ENCODE results near the gene CEP95. TPM values are rescaled to one million over a fixed set of nuclear protein-coding genes. Genes with fewer than 3 reads are reported as not detected.
"Not testable (repeated sequence)": the region's sequence is repeated elsewhere in the genome, so short reads cannot be mapped to it uniquely, and the experiment has no call there.

The CEP95 gene, protein sequence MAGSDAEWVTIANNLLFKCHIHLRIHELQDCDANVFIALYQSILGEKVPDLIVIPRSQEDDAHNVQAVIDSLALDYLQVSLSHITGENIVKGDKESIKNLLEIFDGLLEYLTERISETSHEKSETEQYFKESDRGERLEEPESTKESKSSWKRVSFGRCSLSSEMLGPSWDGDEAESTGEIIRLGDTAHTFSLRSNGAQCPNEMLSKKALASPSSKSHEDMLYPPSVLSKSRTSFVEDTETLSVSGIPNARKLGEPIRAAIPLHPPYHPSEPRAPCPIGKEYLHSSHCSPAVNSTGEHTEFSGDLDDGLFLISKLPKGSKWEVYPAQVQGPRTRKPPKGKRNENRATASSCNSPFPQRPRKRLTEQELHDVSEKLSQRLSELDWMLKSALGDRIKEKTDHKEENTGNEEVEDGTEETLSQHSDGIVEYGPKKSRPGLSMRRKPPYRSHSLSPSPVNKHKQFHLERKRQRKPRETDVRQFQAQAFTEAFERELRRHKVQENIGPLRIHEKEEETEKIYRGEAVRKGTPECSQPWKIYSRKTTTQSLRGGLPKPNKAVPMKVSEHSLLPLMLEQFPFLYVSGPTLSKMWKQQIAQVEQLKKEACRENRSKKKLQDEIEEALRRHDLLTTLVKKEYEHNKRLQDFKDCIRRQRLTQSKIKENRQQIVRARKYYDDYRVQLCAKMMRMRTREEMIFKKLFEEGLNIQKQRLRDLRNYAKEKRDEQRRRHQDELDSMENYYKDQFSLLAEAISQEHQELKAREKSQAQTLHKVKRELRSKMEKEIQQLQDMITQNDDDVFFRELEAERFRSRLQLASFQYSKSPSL
- 10 to 100 TPM; 39.3 to 39.7 TPM for total RNA-seq

DNA sequence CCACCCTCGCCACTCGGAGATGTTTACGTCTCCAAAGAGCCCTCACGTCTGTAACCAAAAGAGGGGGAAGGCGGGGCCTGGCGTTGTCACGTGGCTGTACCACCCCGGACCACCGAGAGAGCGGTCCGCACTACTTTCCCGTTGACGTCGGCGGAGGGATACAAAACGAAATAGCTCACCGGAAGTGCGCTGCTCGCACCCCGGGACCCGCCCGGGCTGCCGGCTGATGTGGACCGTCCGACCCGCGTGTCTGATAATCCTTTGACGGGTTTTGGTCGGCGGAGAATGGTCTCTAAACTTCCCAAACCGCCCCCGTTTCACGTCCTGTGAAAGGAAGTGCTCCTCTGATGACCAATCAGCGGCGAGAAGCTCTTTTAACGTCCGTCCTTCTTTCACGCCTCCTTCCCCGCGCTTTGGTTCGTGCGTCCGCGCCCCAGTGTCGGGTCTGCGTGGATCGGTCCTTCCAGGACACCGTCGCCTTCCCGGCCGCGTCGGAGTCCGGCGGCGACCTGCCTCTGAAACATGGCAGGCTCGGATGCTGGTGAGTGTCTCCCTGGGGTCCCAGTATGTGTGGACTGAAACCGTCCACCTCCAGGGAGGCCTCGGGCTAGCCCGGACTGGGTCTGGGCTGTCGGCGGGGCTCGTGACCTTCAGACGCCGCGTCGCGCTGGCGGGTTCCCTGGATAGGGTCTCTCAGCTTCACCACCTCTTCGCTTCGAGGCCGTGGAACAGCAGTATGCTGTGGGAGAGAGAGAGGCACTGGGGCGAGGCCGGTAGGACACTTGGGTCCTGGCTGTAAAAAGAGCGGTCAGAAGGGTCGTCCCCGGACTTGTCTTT, at the start of gene CEP95:
TSS of gene CEP95 (plus strand) at position 402 of the 837 bp plus-strand sequence. CDS start at position 523, 121 bp downstream.
- Mint-ChIP-seq H3K27ac (peak within 1 kb of the TSS; percentile 100), H3K9me3 (no peaks in the 10 kb centered on the region), H3K36me3 (peaks cover 55% of the 10 kb centered on the region)

DNA sequence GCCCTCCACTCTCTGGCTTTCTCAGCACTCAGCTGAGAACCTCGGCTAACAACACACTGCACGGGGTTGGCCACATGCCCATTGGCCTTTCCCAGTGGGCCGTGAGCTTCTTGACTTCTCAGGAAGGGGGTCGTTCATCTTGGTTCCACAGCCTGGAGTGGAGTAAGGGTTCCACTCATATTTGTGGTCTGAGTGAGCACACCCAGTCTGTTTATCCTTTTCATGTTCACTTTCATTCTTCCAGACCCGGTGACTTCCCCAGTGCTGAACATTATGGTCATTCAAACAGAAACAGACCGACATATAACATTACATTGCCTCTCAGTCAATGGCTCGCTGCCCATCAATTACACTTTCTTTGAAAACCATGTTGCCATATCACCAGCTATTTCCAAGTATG, 49.6 kb upstream of the CEP95 start:
- Mint-ChIP-seq H3K27me3 (no peaks in the 10 kb centered on the region), H3K27ac (no peak overlapping the region), H3K36me3 (peaks cover 3% of the 10 kb centered on the region), H3K4me1 (peaks cover 11% of the 10 kb centered on the region), H3K9me3 (no peaks in the 10 kb centered on the region), H3K4me3 (no peak overlapping the region)
- DNase-seq = no peak

More for the DNA sequence above, at the start of gene CEP95:
- peaks cover 43% of the 10 kb centered on the region for H3K4me1 Mint-ChIP-seq
- H3K27me3 Mint-ChIP-seq = no peaks in the 10 kb centered on the region
- peak within 1 kb of the TSS; percentile 98 for H3K4me3 Mint-ChIP-seq
- DNase-seq = peak; percentile 94

DNA sequence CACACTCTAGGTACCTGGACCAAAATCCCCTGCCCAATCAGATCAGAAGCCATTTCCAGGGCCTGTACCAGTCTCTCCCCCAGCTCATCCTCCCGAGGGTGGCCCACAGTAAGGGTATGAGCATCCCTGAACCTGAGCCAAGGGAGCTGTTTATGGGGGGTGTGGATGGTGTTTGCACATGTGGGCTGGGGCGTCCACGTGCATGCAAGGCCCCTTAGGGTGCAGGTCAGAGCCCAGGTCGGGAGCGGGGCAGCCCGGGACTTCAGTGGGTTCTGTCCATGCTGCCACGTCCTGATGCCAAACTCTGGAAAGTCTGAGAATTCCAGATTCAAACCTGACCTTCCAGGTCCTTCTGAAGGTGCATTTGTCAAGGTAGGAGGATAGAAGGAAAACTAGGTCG, 48.0 kb upstream of the CEP95 start:
- Mint-ChIP-seq H3K36me3 (peaks cover 3% of the 10 kb centered on the region), H3K4me1 (peaks cover 11% of the 10 kb centered on the region), H3K27ac (no peak overlapping the region)

DNA sequence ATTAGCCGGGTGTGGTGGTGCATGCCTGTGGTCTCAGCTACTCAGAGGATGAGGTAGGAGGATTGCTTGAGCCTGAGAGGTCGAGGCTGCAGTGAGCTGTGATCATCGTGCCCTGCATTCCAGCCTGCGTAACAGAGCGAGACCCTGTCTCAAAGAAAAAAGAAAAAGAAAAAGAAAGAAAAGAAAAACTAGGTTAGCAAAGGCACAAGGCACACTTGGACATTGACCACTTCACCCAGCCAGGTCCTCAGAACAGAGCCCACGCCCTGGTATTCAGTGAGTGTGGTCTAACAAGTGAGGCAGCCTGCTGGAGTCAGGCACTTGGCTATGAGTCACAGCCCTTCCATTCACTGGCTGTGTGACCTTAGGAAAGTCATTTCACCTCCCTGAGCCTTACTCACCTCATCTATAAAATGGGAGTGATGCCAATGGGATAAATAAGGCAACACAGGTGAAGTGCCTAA, 47.5 kb upstream of the CEP95 start:
- DNase-seq = no peak
- H3K4me1 Mint-ChIP-seq = peaks cover 11% of the 10 kb centered on the region

More for the DNA sequence above, 48.0 kb upstream of the CEP95 start:
- no peaks in the 10 kb centered on the region for H3K27me3 Mint-ChIP-seq
- no peaks in the 10 kb centered on the region for H3K9me3 Mint-ChIP-seq
- no peak for DNase-seq
- no peak overlapping the region for H3K4me3 Mint-ChIP-seq

DNA sequence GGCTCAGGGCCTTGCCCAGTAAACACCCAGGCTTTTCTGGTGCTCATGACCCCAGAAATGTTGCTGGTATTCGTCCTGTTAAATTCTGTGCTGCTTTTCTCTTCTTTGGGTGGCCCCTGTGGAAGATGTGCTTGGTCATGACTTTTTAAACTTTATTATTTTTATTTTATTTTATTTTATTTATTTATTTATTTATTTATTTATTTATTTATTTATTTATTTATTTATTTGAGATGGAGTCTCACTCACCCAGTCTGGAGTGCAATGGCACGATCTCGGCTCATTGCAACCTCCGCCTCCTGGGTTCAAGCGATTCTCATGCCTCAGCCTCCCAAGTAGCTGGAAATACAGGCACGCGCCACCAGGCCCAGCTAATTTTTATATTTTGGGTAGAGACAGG, 47.0 kb upstream of the CEP95 start:
- not testable (repeated sequence) for H3K4me3 Mint-ChIP-seq, H3K27me3 Mint-ChIP-seq, H3K9me3 Mint-ChIP-seq, DNase-seq, H3K27ac Mint-ChIP-seq, H3K36me3 Mint-ChIP-seq
- H3K4me1 Mint-ChIP-seq = peaks cover 11% of the 10 kb centered on the region

More for the DNA sequence above, 47.5 kb upstream of the CEP95 start:
- no peak overlapping the region for H3K4me3 Mint-ChIP-seq
- H3K9me3 Mint-ChIP-seq = no peaks in the 10 kb centered on the region
- no peak overlapping the region for H3K27ac Mint-ChIP-seq
- H3K36me3 Mint-ChIP-seq = peaks cover 3% of the 10 kb centered on the region
- H3K27me3 Mint-ChIP-seq = no peaks in the 10 kb centered on the region

DNA sequence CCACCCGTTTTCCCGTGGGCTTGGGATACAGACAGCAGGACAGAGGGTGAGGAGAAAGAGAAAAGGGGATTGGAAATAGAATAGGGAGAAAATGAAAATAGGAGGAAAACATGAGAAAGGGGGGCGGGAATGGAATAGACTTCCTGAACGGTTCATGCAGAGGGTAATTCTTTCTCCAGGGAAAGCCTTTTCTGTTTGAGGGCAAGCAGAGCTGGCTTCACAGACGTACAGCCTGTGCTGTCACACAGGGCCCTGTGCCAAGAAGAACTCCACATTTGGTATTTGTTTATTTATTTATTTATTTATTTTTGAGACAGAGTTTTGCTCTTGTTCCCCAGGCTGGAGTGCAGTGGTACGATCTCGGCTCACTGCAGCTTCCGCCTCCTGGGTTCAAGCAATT, 45.8 kb upstream of the CEP95 start:
- H3K4me3 Mint-ChIP-seq = no peak overlapping the region

DNA sequence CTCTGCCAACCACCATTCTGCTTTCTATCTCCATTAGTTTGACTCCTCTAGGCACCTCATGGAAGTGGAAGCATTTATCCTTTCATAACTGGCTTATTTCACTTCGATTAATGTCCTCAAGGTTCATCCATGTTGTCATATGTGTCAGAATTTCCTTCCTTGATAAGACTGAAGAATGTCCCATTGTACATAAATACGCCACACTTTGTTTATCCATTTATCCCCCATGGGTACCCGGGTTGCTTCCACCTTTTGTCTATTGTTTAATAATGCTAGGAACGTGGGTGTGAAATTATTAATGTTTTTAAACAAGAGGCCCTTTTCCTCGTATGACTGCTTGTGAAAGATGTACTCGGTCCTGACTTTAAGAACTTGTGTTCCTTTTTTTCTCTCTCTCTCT, 45.0 kb upstream of the CEP95 start:
- H3K27me3 Mint-ChIP-seq = peaks cover 1% of the 10 kb centered on the region
- no peak for DNase-seq
- H3K9me3 Mint-ChIP-seq = no peaks in the 10 kb centered on the region
- H3K4me1 Mint-ChIP-seq = peaks cover 4% of the 10 kb centered on the region
- H3K36me3 Mint-ChIP-seq = no peaks in the 10 kb centered on the region
- no peak overlapping the region for H3K27ac Mint-ChIP-seq
- no peak overlapping the region for H3K4me3 Mint-ChIP-seq

More for the DNA sequence above, 45.8 kb upstream of the CEP95 start:
- Mint-ChIP-seq H3K4me1 (peaks cover 9% of the 10 kb centered on the region), H3K27ac (no peak overlapping the region), H3K9me3 (no peaks in the 10 kb centered on the region), H3K36me3 (peaks cover 3% of the 10 kb centered on the region), H3K27me3 (no peaks in the 10 kb centered on the region)
- no peak for DNase-seq

DNA sequence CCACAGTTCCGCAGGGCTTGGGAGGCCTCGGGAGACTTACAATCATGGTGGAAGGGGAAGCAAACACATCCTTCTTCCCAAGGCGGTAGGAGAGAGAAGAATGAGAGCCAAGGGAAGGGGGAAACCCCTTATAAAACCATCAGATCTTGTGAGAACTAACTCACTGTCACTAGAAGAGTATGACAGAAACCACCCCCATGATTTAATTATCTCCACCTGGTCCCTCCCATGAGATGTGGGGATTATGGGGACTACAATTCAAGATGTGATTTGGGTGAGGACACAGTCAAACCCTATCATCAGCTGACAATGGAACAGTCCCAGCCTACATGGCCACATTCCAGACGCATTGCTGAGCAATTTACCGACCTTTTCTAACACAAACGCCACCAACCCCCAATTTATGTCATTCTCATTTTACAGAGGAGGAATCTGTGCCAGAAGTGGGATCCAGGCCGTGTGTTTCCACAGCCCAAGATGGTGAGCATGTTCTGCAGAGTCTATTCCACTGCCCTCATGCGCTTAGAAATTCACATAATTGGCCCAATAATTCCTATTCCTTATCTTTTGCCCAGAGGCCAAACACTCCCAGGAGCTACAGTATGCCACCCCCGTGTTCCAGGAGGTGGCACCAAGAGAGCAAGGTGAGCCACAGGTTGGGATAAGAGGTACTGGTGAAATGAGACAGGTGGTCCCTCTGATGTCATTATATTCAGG, 40.6 kb upstream of the CEP95 start:
- DNase-seq = no peak
- Mint-ChIP-seq H3K27me3 (peaks cover 4% of the 10 kb centered on the region), H3K9me3 (no peaks in the 10 kb centered on the region), H3K4me3 (no peak overlapping the region), H3K27ac (no peak overlapping the region), H3K4me1 (no peaks in the 10 kb centered on the region), H3K36me3 (no peaks in the 10 kb centered on the region)

DNA sequence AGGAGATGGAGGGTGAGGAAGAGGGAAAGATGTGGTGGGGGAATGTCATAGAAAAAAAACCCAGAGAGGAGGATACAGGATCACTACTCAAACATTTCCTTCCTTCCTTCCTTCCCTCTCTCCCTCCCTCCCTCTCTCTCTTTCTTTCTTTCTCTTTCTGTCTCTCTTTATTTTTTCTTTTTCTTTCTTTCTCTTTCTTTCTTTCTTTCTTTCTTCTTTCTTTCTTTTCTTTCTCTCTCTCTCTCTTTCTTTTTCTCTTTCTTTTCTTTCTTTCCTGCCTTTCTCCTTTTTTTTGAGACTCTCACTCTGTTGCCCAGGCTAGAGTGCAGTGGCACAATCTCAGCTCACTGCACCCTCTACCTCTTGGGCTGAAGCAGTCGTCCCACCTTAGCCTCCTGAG, 39.9 kb upstream of the CEP95 start:
- H3K4me1 Mint-ChIP-seq, H3K9me3 Mint-ChIP-seq: not testable (repeated sequence)

DNA sequence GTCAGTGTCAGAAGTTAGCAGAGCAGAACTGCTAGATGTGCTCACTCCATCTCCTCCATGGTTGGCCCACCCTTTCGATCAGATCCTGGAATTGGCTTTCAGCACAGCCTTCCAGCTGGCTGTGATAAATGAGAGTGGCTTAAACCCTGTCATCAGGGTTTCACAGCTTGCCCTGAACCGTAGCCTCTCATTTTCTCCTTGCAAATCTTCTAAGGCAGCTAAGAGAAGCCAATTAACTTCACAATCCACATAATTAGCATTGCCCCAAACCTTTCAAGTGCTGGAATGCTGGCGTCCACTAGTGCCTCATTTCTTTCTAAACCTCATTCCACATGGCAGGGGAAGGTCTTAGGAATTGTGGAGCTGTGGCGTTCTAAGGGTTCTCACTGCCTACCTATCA, 36.2 kb upstream of the CEP95 start:
- Mint-ChIP-seq H3K27me3 (peaks cover 4% of the 10 kb centered on the region), H3K27ac (no peak overlapping the region), H3K4me3 (no peak overlapping the region), H3K9me3 (no peaks in the 10 kb centered on the region), H3K36me3 (no peaks in the 10 kb centered on the region), H3K4me1 (no peaks in the 10 kb centered on the region)
- DNase-seq = no peak

More for the DNA sequence above, 39.9 kb upstream of the CEP95 start:
- not testable (repeated sequence) for H3K36me3 Mint-ChIP-seq, H3K27ac Mint-ChIP-seq, H3K27me3 Mint-ChIP-seq, DNase-seq, H3K4me3 Mint-ChIP-seq

DNA sequence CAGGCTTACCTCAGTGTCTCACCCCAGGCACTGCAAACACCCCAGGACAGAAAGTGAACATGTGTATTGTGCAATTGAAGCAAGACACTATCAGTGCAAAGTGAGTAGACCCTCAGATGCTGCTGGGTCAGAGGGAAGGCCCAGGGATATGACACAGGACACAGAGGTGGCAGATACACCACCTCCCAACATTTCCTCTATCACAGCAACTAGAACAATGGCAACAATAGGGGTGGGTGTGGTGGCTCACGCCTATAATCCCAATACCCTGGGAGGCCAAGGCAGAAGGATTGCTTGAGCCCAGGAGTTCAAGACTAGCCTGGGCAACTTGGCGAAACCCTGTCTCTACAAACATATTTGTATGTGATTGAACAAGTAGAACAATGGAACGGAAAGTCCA, 35.3 kb upstream of the CEP95 start:
- DNase-seq = no peak
- Mint-ChIP-seq H3K27ac (no peak overlapping the region), H3K36me3 (no peaks in the 10 kb centered on the region), H3K9me3 (no peaks in the 10 kb centered on the region), H3K4me1 (no peaks in the 10 kb centered on the region), H3K27me3 (peaks cover 4% of the 10 kb centered on the region), H3K4me3 (no peak overlapping the region)

DNA sequence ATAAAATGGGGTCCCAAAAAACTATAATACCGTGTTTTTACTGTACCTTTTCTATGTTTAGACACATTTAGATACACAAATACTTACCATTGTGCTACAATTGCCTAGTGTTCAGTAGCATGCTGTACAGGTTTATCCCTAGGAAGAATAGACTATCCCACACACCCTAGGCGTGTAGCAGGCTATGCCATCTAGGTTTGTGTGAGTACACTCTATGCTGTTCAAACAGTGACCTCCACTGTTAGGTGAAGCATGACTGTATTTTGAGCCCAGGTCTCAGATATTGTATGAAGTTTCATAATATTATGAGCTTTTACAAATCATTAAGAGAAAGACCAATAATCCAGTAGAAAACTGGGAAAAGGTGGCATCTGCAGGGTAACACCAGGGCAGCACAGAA, 34.2 kb upstream of the CEP95 start:
- no peaks in the 10 kb centered on the region for H3K9me3 Mint-ChIP-seq
- H3K4me1 Mint-ChIP-seq = no peaks in the 10 kb centered on the region
- DNase-seq = no peak
- no peak overlapping the region for H3K4me3 Mint-ChIP-seq
- no peaks in the 10 kb centered on the region for H3K36me3 Mint-ChIP-seq
- H3K27ac Mint-ChIP-seq = no peak overlapping the region
- no peaks in the 10 kb centered on the region for H3K27me3 Mint-ChIP-seq

DNA sequence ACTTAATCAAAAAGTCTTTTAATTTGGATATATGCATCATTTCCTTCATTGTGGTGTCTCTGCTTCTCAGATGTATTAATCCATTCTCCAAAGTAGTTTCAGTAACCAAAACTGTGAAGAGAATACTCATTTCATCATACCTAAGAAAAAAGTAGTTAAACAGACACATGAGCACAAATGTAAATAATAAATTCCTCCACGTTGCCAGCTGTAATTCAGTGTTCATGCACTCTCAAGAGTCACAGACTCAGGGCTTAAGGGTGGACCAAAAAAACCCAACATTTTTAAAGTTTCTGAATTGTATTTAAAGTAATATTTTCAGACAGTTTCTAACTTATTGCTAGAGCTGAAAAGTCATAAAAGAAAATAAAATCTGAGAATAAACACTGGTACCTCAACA, 28.9 kb upstream of the CEP95 start:
- H3K9me3 Mint-ChIP-seq = no peaks in the 10 kb centered on the region
- H3K27ac Mint-ChIP-seq = no peak overlapping the region

DNA sequence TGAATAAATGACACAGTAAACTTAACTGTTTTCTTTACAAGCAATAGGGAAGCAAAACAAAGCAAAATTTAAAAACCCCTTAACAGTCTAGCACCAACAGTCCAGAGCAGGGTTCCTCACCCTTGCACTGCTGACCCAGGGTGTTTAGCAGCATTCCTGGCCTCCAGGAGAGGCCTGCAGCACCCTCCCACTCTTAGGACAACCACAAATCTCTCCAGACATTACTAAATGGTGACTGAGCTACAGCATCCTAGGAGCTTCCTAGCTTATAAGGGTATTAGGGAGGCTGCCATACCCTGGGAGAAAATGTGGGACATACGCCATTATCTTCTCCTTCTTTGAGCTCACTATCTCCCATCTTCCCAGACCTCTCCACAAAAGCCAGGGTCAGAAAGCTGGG, 25.8 kb upstream of the CEP95 start:
- Mint-ChIP-seq H3K27ac (no peak overlapping the region), H3K36me3 (peaks cover 14% of the 10 kb centered on the region), H3K27me3 (no peaks in the 10 kb centered on the region), H3K9me3 (no peaks in the 10 kb centered on the region), H3K4me3 (no peak overlapping the region), H3K4me1 (no peaks in the 10 kb centered on the region)
- DNase-seq = no peak

More for the DNA sequence above, 28.9 kb upstream of the CEP95 start:
- DNase-seq = no peak
- H3K4me3 Mint-ChIP-seq = no peak overlapping the region
- peaks cover 2% of the 10 kb centered on the region for H3K36me3 Mint-ChIP-seq
- H3K27me3 Mint-ChIP-seq = no peaks in the 10 kb centered on the region
- no peaks in the 10 kb centered on the region for H3K4me1 Mint-ChIP-seq
